ES-I3 (cell line): ENCODE results near the gene CLINT1.
"Not testable (repeated sequence)": the region's sequence is repeated elsewhere in the genome, so short reads cannot be mapped to it uniquely, and the experiment has no call there.

Experiments used
- H3K36me3 ChIP-seq: 2 replicates; pipeline ENCODE4 v1.6.1; 2013; ENCODE audit warnings: mild to moderate bottlenecking, low read length, control low read depth, moderate library complexity; ENCODE audit not compliant: insufficient read depth
- H3K4me1 ChIP-seq: 2 replicates; pipeline ENCODE4 v1.6.1; 2013; ENCODE audit warnings: mild to moderate bottlenecking, control low read depth, low read length; ENCODE audit not compliant: insufficient read depth
- H3K9ac ChIP-seq: 2 replicates; pipeline ENCODE4 v1.6.1; 2013; ENCODE audit warnings: low read depth, mild to moderate bottlenecking, low read length, moderate library complexity
- H3K9me3 ChIP-seq: 2 replicates; pipeline ENCODE4 v1.6.1; 2013; ENCODE audit warnings: mild to moderate bottlenecking, low read length, moderate library complexity; ENCODE audit not compliant: control insufficient read depth, insufficient read depth

CLINT1 gene

GRCh38 chr5:157858527-157859226 lies at the start of gene CLINT1:
Gene CLINT1, minus strand, starts transcription at chr5:157859145. Its CDS starts 175 bp downstream, at chr5:157858970.
- peak within 1 kb of the TSS; percentile 86 for H3K9ac ChIP-seq
- H3K4me1 ChIP-seq, result peaks cover 4% of the 10 kb centered on the region; the same call in 1 of the 2 replicates

DNA sequence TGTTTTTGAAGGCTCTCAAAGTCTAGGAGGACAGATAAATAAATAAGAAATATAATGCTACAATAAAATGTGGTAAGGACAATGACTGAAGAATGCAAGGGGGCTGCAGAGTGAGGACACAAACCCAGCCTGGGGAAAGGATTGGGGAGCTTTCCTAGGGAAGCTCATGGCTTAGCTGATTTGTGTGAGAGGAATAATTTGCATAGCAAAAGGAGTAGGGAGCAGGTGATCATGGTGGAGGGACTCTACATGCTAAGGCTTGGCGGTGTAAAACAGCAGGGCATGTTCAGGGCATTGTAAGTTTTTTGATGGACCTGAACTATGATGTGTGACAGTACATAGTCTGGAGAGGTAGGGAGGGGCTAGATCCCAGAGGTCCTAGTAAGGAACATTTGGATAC lies 49.5 kb upstream of the CLINT1 start:
- Histone ChIP-seq H3K36me3 (no peaks in the 10 kb centered on the region), H3K9ac (no peak overlapping the region), H3K9me3 (no peaks in the 10 kb centered on the region), H3K4me1 (no peaks in the 10 kb centered on the region)

More at GRCh38 chr5:157858527-157859226, at the start of gene CLINT1:
- Histone ChIP-seq H3K9me3 (no peaks in the 10 kb centered on the region), H3K36me3 (no peaks in the 10 kb centered on the region)

- no peaks in the 10 kb centered on the region for H3K9me3 ChIP-seq
- no peaks in the 10 kb centered on the region for H3K36me3 ChIP-seq
- H3K4me1 ChIP-seq, result no peaks in the 10 kb centered on the region
- H3K9ac ChIP-seq, result no peak overlapping the region
Measured at GRCh38 chr5:157907479-157907878, 48.5 kb upstream of the CLINT1 start.

- Histone ChIP-seq H3K4me1 (peaks cover 6% of the 10 kb centered on the region; the same call in 1 of the 2 replicates), H3K9me3 (no peaks in the 10 kb centered on the region), H3K9ac (no peak overlapping the region), H3K36me3 (no peaks in the 10 kb centered on the region)
Measured at GRCh38 chr5:157903117-157903450, 44.1 kb upstream of the CLINT1 start.

DNA sequence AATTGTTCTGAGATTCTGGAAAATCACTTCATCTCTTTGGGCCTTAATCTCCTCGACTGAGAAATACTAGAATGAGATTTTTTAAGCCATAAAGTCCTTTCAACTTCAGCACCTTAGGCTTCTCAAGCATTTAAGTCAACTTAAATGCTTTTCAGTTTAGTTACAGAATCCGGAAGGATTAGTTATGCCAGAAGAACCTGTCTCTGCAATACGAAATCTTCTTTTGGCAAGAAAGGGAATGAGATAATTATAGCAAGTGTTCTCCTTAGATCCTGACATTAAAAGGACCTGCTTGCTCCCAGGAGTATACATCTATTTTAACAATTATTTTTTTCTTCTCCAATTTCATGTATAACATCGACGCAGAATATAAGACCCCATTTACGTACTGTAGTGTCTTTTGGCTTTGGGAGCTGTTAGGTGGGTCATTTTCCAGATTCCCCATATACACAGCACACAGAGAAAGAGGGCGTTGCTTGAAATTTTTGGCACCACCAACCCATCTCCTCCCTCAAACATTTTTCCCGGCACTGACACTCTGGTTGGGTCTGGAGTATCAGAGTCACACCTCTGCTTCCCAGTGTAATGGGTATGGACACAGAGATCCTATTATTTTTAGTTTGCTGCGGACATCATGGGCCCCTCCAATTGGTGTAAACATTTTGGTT lies 43.6 kb upstream of the CLINT1 start:
- Histone ChIP-seq H3K36me3 (no peaks in the 10 kb centered on the region), H3K9ac (no peak overlapping the region), H3K9me3 (no peaks in the 10 kb centered on the region), H3K4me1 (peaks cover 6% of the 10 kb centered on the region; the same call in 1 of the 2 replicates)

- Histone ChIP-seq H3K36me3 (no peaks in the 10 kb centered on the region), H3K9me3 (no peaks in the 10 kb centered on the region), H3K4me1 (peaks cover 6% of the 10 kb centered on the region; the same call in 1 of the 2 replicates), H3K9ac (no peak overlapping the region)
Measured at GRCh38 chr5:157900644-157901043, 41.7 kb upstream of the CLINT1 start.

DNA sequence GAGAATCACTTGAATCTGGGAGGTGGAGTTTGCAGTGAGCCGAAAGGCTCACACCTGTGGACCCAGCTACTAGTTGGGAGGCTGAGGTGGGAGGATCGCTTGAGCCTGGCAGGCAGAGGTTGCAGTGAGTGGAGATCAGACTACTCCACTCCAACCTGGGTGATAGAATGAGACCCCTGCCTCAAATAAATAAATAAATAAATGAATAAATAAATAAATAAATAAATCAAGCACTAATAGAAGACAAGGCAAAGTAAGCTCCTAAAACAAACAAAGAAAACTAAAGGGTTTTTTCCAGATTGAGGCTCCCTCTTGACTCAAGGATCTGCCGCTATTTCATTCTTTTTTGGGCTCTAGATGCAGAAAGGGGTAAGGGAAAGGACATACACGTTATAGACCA lies 34.7 kb upstream of the CLINT1 start:
- Histone ChIP-seq H3K9me3 (no peaks in the 10 kb centered on the region), H3K9ac (no peak overlapping the region), H3K36me3 (no peaks in the 10 kb centered on the region), H3K4me1 (no peaks in the 10 kb centered on the region)

DNA sequence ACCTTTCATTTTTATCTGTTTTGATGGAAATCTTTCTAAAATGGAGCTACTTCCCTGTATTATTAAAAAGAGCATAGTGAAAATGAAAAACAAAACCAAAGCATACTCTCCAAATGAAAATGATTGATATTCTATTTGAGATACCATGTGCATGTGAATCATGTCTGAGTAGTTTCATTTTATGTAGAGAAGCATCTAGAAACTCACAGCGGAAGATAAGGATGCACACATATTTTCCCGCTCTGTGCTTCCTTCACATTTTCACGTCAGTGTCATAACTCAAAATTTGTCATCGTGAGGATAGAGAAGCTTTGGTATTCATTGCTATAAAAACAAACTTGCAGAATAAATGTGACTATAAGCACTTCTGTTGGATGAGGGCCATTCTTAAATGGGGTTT lies 34.0 kb upstream of the CLINT1 start:
- Histone ChIP-seq H3K36me3 (no peaks in the 10 kb centered on the region), H3K4me1 (no peaks in the 10 kb centered on the region), H3K9ac (no peak overlapping the region), H3K9me3 (no peaks in the 10 kb centered on the region)

DNA sequence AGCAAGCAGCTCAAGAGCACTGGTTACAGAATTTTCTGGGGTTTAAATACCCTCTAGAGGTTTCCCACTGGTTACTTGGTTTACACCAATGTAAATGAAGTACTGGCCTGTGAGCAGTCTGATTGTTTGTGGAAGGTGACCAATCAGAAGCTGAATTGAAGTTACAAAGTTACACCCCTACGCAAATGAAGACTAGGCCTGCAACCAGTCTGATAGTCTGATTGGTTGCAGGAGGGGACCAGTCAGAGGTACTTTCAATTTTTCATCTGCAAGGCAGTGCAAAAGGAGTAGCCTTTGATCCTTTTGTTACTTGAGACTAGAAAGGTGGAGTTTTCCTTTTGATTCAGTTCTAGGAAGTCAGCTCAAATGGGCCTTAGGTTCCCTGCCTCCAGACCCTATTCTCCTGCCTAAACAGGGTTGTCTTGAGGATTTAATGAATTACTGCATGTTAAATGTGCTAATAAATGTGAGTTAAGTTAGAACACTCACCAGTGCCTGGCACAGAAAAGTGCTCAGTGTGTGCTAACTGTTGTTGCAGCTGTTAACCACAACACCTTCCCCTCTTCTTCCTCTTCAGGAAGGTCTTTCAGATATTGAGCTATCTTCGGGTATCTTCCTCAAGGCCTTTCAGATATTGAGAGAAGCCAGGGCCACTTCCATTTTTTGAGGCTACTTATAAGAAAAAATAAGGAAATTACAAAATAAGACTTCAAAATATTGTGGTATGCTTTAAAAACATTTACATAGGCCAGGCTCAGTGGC lies 32.1 kb upstream of the CLINT1 start:
- Histone ChIP-seq H3K4me1 (no peaks in the 10 kb centered on the region), H3K9me3 (no peaks in the 10 kb centered on the region; the same call in 1 of the 2 replicates), H3K9ac (no peak overlapping the region)

DNA sequence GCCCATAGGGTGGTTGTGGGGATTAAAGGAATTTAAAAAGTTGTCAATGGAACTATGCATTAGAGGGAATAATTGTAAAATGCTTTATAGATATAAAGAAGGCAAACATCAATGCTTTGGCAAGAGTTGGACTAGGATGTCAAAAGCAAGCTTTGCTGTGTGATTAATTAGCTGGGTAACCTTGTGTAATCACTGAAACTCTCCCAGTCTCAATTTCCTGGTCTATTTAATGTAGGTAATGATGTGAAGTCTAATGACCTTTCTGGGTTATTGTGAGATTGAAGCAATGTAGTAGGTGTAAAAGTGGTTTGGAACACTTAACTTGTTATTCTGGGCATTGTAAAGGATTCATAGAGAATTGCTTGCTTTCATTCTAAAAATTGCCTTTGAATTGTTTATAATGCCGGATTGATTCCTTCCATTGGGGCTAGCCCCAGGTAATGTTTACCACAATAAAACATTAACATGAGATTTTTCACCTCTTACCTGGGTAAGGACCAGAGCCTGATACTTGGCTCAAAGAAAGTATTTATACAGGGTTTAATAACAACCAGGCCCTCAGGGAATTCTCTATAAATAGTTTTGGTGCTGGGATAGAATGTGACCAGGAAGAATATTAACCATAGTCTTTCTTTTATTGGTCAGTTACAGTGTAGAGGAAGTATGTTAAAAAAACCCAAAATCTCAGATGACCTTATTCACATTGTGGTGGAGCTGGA lies 30.0 kb upstream of the CLINT1 start:
- Histone ChIP-seq H3K9me3 (no peaks in the 10 kb centered on the region; the same call in 1 of the 2 replicates), H3K36me3 (no peaks in the 10 kb centered on the region), H3K4me1 (no peaks in the 10 kb centered on the region), H3K9ac (no peak overlapping the region)

More for the DNA sequence above, 32.1 kb upstream of the CLINT1 start:
- H3K36me3 ChIP-seq, result no peaks in the 10 kb centered on the region

DNA sequence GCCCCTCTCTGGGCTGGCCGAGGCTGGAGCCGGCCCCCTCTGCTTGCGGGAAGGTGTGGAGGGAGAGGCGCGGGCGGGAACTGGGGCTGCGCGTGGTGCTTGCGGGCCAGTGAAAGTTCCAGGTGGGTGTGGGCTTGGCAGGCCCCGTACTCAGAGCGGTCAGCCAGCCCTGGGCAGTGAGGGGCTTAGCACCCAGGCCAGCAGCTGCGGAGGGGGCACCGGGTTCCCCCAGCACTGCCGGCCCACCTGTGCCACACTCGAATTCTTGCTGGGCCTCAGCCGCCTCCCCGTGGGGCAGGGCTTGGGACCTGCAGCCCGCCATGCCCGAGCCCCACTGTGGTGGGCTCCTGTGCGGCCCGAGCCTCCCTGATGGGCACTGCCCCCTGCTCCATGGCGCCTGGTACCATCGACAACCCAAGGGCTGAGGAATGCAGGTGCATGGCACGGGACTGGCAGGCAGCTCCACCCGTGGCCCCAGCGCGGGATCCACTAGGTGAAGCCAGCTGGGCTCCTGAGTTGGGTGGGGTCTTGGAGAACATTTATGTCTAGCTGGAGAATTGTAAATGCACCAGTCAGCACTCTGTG lies 27.9 kb upstream of the CLINT1 start:
- Histone ChIP-seq H3K4me1 (no peaks in the 10 kb centered on the region), H3K9me3 (no peaks in the 10 kb centered on the region; the same call in 1 of the 2 replicates), H3K9ac (no peak overlapping the region)

DNA sequence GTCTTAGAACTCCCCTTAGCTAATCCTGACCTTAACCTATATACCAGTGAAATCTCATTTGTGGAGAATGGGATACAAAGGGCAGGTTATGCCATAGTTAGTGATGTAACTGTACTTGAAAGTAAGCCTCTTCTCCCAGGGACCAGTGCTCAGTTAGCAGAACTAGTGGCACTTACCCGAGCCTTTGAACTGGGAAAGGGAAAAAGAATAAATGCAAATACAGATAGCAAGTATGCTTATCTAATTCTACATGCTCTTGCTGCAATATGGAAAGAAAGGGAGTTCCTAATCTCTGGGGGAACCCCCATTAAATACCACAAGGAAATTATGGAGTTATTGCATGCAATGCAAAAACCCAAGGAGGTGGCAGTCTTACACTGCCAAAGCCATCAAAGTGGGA lies 26.1 kb upstream of the CLINT1 start:
- H3K9me3 ChIP-seq, H3K4me1 ChIP-seq, H3K36me3 ChIP-seq, H3K9ac ChIP-seq: not testable (repeated sequence)

More for the DNA sequence above, 27.9 kb upstream of the CLINT1 start:
- H3K36me3 ChIP-seq, result no peaks in the 10 kb centered on the region

DNA sequence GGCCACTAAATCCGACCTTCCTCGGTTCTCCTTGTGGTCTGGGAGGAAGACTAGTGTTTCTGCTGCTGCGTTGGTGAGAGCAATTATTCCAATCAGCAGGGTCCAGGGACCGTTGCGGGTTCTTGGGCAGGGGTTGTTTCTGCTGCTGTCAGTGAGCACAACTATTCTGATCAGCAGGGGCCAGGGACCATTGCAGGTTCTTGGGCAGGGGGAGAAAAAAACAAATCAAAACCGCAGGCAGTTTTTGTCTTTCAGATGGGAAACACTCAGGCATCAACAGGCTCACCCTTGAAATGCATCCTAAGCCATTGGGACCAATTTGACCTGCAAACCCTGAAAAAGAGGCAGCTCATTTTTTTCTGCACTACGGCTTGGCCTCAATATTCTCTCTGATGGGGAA lies 22.6 kb upstream of the CLINT1 start:
- not testable (repeated sequence) for H3K9ac ChIP-seq, H3K36me3 ChIP-seq, H3K4me1 ChIP-seq, H3K9me3 ChIP-seq

DNA sequence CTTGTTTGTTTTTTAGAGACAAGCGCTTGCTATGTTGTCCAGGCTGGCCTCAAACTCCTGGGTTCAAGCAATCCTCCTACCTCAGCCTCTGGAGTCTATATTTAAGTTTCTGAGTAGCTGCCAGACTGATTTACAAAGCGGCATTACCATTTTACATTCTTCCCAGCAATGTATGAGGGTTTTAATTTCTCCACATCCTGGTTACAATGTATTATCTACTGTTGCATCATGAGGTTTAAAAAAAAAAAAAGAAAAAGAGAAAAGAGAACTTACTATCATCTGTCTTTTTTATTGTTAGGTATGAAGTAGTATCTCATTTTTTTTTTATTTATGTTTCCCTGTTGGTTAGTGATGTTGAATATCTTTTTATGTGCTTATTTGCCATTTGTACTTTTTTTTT lies 18.9 kb upstream of the CLINT1 start:
- Histone ChIP-seq H3K9ac (no peak overlapping the region), H3K9me3 (no peaks in the 10 kb centered on the region), H3K36me3 (no peaks in the 10 kb centered on the region), H3K4me1 (no peaks in the 10 kb centered on the region)
